K562 (cell line): Measurements from ENCODE around the gene ALS2CL. TPM values are rescaled to one million over a fixed set of nuclear protein-coding genes. Genes with fewer than 3 reads are reported as not detected.

Source experiments
- ATAC-seq: fragments of 200-7000 bp; cut with Tn5 transposase; 3 replicates; pipeline ENCODE4 v1.9.1; 2020; ENCODE audit warnings: moderate library complexity
- BruUV-seq: library from RNA; stranded (reverse); fragments of 400-500 nt; replicated peaks from 2 replicates; lab custom pipeline; 2021; lab: Mats Ljungman, UMichigan
- CTCF ChIA-PET: fragments of 300-600 bp; formaldehyde crosslinking; extraction: SDS; loops from one replicate; lab custom pipeline; 2021; ENCODE audit warnings: low intra/inter-chr PET ratio; lab: Yijun Ruan, JAX
- POLR2A ChIA-PET: fragments of 300-600, 350-650 bp; sonication (Branson Sonifier 250); formaldehyde crosslinking; extraction: SDS; loops from one replicate; lab custom pipeline; 2021; ENCODE audit warnings: antibody characterized with exemption, inconsistent platforms; lab: Yijun Ruan, JAX
- DNase-seq, 4 experiments: peaks; one replicate each; pipeline versions ENCODE4 v3.0.0 to v3.0.0-alpha.2; 2011 to 2018; ENCODE audit warnings: low spot score in 3 of 4, mixed read lengths in 3 of 4; ENCODE audit errors: extremely low read depth in 1 of 4
- FAIRE-seq: peaks from 2 replicates; lab custom pipeline; 2011; peaks lifted over from hg19 to GRCh38; lab: Jason Lieb, UNC
- H2AFZ ChIP-seq: 2 replicates; pipeline ENCODE4 v1.6.0; 2011; ENCODE audit warnings: low read depth, low read length, control low read depth, inconsistent platforms
- H3K27ac ChIP-seq: fragments of 200-600 bp; 3 replicates; pipeline ENCODE4 v1.8.0; 2011; ENCODE audit warnings: low read depth, mild to moderate bottlenecking, control low read depth, inconsistent platforms, low read length, moderate library complexity, mixed read lengths; ENCODE audit errors: extremely low read depth
- H3K27me3 ChIP-seq, 2 experiments: fragments of 300-600 bp in 1 of 2; 2 replicates in 1 of 2; 3 replicates in 1 of 2; pipeline versions ENCODE4 v1.6.0 to v1.8.0; 2011; ENCODE audit warnings: inconsistent platforms in 2 of 2, low read length in 2 of 2, mild to moderate bottlenecking in 1 of 2, mixed read lengths in 1 of 2, moderate library complexity in 1 of 2; ENCODE audit not compliant: control insufficient read depth in 2 of 2, insufficient read depth in 2 of 2
- H3K36me3 ChIP-seq: fragments of 300-600 bp; 3 replicates; pipeline ENCODE4 v1.8.0; 2011; ENCODE audit warnings: mild to moderate bottlenecking, low read length, inconsistent platforms; ENCODE audit not compliant: control insufficient read depth, insufficient read depth
- H3K4me1 ChIP-seq, 2 experiments: fragments of 200-600 bp in 1 of 2; replicated peaks in 1 of 2; 2 replicates in 1 of 2; 3 replicates in 1 of 2; pipeline versions ENCODE4 v1.5.1 to v1.8.0; 2011; ENCODE audit warnings: inconsistent platforms in 2 of 2, low read length in 2 of 2, mild to moderate bottlenecking in 1 of 2, mixed read lengths in 1 of 2, moderate library complexity in 1 of 2; ENCODE audit not compliant: control insufficient read depth in 2 of 2, insufficient read depth in 2 of 2
- H3K4me2 ChIP-seq: 2 replicates; pipeline ENCODE4 v1.6.1; 2011; ENCODE audit warnings: low read length, control low read depth, inconsistent platforms, mixed read lengths; ENCODE audit not compliant: insufficient read depth
- H3K4me3 ChIP-seq: fragments of 200-600 bp; sonication (generic), shearing (Covaris generic); 2 replicates; pipeline ENCODE4 v1.5.1; 2016; ENCODE audit warnings: control low read depth, inconsistent platforms
- H3K79me2 ChIP-seq: fragments of 200-600 bp; 3 replicates; pipeline ENCODE4 v1.8.0; 2011; ENCODE audit warnings: low read length, inconsistent platforms; ENCODE audit not compliant: control insufficient read depth, insufficient read depth
- H3K9ac ChIP-seq, 2 experiments: 2 replicates each; pipeline versions ENCODE4 v1.6.0 to v1.6.1; 2011; ENCODE audit warnings: low read depth in 2 of 2, low read length in 2 of 2, control low read depth in 1 of 2, inconsistent platforms in 1 of 2, mild to moderate bottlenecking in 1 of 2, mixed read lengths in 1 of 2; ENCODE audit not compliant: insufficient read depth in 1 of 2
- H3K9me1 ChIP-seq: one replicate; pipeline ENCODE4 v1.6.0; 2011; ENCODE audit warnings: inconsistent platforms, mild to moderate bottlenecking, low read length, moderate library complexity; ENCODE audit not compliant: control insufficient read depth, insufficient read depth
- H3K9me3 ChIP-seq: replicated peaks from 2 replicates; pipeline ENCODE4 v1.5.1; 2011; ENCODE audit warnings: low read depth, low read length, inconsistent platforms; ENCODE audit not compliant: control insufficient read depth, insufficient read depth
- H4K20me1 ChIP-seq: replicated peaks from 2 replicates; pipeline ENCODE4 v1.6.1; 2011; ENCODE audit warnings: low read length, inconsistent platforms, mixed read lengths; ENCODE audit not compliant: control insufficient read depth, insufficient read depth
- CCAR2 ChIP-seq: fragments of 200-400 bp; formaldehyde crosslinking; IDR thresholded peaks from 2 replicates; pipeline ENCODE4 v1.6.1; 2017; ENCODE audit warnings: mild to moderate bottlenecking, low read depth, low read length
- DMBX1 ChIP-seq: fragments of 250-450 bp; sonication (Bioruptor Pico); IDR thresholded peaks from 2 replicates; pipeline ENCODE4 v1.8.0; 2022; ENCODE audit warnings: inconsistent platforms, mild to moderate bottlenecking, moderate library complexity, borderline replicate concordance
- HEY1 ChIP-seq: fragments of 250-450 bp; sonication (Bioruptor Pico); IDR thresholded peaks from 2 replicates; pipeline ENCODE4 v1.5.0; 2020; ENCODE audit warnings: mild to moderate bottlenecking, moderate library complexity, borderline replicate concordance
- HNRNPLL ChIP-seq: fragments of 200-400 bp; formaldehyde crosslinking; IDR thresholded peaks from 2 replicates; pipeline ENCODE4 v1.6.1; 2017; ENCODE audit warnings: low read length, low read depth, mild to moderate bottlenecking; ENCODE audit not compliant: poor library complexity, severe bottlenecking
- POLR3G ChIP-seq: IDR thresholded peaks from 2 replicates; pipeline ENCODE4 v1.6.1; 2011; ENCODE audit not compliant: insufficient read length, insufficient replicate concordance; ENCODE audit errors: extremely low read depth
- TAF15 ChIP-seq: fragments of 200-400 bp; formaldehyde crosslinking; IDR thresholded peaks from 2 replicates; pipeline ENCODE4 v1.6.1; 2017; ENCODE audit warnings: mild to moderate bottlenecking, low read depth, low read length, moderate library complexity
- XRCC5 ChIP-seq: fragments of 200-400 bp; formaldehyde crosslinking; IDR thresholded peaks from 2 replicates; pipeline ENCODE4 v1.6.1; 2017; ENCODE audit warnings: low read depth, mild to moderate bottlenecking, low read length
- ZNF449 ChIP-seq: fragments of 250-450 bp; sonication (Bioruptor Pico); IDR thresholded peaks from 2 replicates; pipeline ENCODE4 v1.8.0; 2022; ENCODE audit warnings: moderate library complexity, mild to moderate bottlenecking, inconsistent platforms
- WGBS: fragments of 100-300 bp; shearing (Covaris generic); methylation state at CpG from one replicate; pipeline ENCODE4 v1.1.6; 2016; ENCODE audit warnings: low coverage, mixed read lengths; ENCODE audit not compliant: insufficient coverage; ENCODE audit errors: missing lambda C conversion rate; 5-methylcytosine and 5-hydroxymethylcytosine counted together
- in situ Hi-C: fragments of 300-500 bp; cut with MboI; formaldehyde crosslinking; loops from 4 replicates; pipeline ENCODE4 v1.15.0; 2018; ENCODE audit warnings: inconsistent platforms, mixed read lengths
- intact Hi-C: fragments of 100-400 bp; cut with micrococcal nuclease; formaldehyde crosslinking; loops from 2 replicates; pipeline ENCODE4 v1.14.2; 2022
- polyA plus RNA-seq, 8 experiments: library from polyadenylated mRNA; depleted of rRNA in 4 of 8; stranded (reverse) in 5 of 8; unstranded in 3 of 8; fragments of >200 nt; fragmentation: Nextera tagmentation in 2 of 8; fragmentation: Illumina TruSeq in 1 of 8; extraction: Ambion mirVana in 2 of 8; extraction: Trizol in 1 of 8; gene quantifications; 2 replicates each; pipeline versions ENCODE4 v1.2.1 to v1.2.3, GENCODE V29; 2011 to 2014; ENCODE audit warnings: inconsistent platforms in 1 of 8, missing spikeins in 1 of 8
- total RNA-seq, 7 experiments: library from RNA; depleted of rRNA in 6 of 7; stranded (reverse); fragments of >200 nt in 6 of 7; fragmentation: Illumina TruSeq in 2 of 7; extraction: Trizol in 2 of 7; gene quantifications; 2 replicates each; pipeline versions ENCODE4 v1.2.1 to v1.2.3, GENCODE V29; 2011 to 2021; ENCODE audit warnings: low replicate concordance in 1 of 7

The ALS2CL gene
- total and polyA plus RNA-seq, 9 of the 15 experiments (the other 6 are each of a cell fraction or from before 2014, with no cell fraction given): 0.03 to 0.13 (median 0.05) TPM; not detected in 3

DNA sequence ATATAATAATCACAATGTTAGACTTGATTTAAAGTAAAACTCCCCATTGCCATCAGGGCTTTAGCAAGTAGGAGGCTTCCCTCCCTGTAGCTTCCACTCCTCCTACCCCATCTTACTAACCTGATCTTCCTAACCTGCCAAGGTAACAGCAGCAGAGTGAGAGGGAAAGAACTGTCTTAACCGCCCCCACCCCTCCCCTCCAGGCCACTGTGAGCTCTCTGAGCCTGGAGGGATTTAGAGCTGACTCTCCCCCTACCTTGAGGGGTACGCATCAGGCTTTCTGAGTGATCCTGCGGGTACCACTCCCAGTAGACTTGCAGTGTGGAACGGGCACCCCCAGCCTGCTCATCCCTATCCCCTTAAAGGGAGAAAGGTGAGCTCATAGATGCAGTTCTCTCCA, 35.6 kb upstream of the ALS2CL start:
- Histone ChIP-seq H3K9me3 (no peaks in the 10 kb centered on the region), H3K27ac (no peak overlapping the region), H3K4me1 (0 out of 5 replicates have a peak, but pooled peaks cover 0 to 4% of the 10 kb centered on the region in 2 experiments), H3K4me2 (no peak overlapping the region), H3K9ac (no peak overlapping the region), H3K36me3 (no peaks in the 10 kb centered on the region), H3K4me3 (no peak overlapping the region), H3K79me2 (no peaks in the 10 kb centered on the region), H3K27me3 (peaks cover 12 to 25% of the 10 kb centered on the region in 2 experiments; a peak in 3 of 5 replicates), H3K9me1 (no peaks in the 10 kb centered on the region), H2AFZ (no peak overlapping the region), H4K20me1 (peaks cover 4% of the 10 kb centered on the region; the same call in 1 of the 2 replicates)
- POLR2A ChIA-PET: interaction anchor here (0.6 to 0.9 kb wide), 4 partner anchors 8 to 102 kb away, joined by 3 to 6 read pairs (median 4); no protein-coding TSS in a partner anchor
- BruUV-seq: no TSS peak
- intact Hi-C loops: no loop called here
- no peak for TF ChIP-seq TAF15
- no peak for TF ChIP-seq HEY1 (CRISPR knock-in tag)
- no peak for TF ChIP-seq POLR3G
- WGBS: 0% methylated on average over 4 of the region's 4 CpGs
- ATAC-seq (no peak), DNase-seq (no peak), FAIRE-seq (no peak)
- in situ Hi-C loops: no loop called here
- CTCF ChIA-PET: no interaction called here

- 3% methylated on average over 6 of the region's 6 CpGs for WGBS
- TF ChIP-seq DMBX1 (CRISPR knock-in tag): no peak
- TF ChIP-seq CCAR2: no peak
- no peak for TF ChIP-seq ZNF449
- no peak for TF ChIP-seq XRCC5
- no peak for TF ChIP-seq HNRNPLL
- Histone ChIP-seq H3K9ac (no peak overlapping the region), H3K4me2 (no peak overlapping the region), H3K9me1 (no peaks in the 10 kb centered on the region), H3K4me3 (no peak overlapping the region), H3K36me3 (no peaks in the 10 kb centered on the region), H3K79me2 (no peaks in the 10 kb centered on the region), H4K20me1 (no peaks in the 10 kb centered on the region), H3K27ac (no peak overlapping the region), H2AFZ (no peak overlapping the region), H3K4me1 (0 out of 5 replicates have a peak, but pooled peaks cover 0 to 4% of the 10 kb centered on the region in 2 experiments), H3K9me3 (no peaks in the 10 kb centered on the region), H3K27me3 (peaks cover 8 to 21% of the 10 kb centered on the region in 2 experiments; a peak in 3 of 5 replicates)
- no peak for ATAC-seq
- ChIA-PET POLR2A (interaction anchor here (0.6 to 1.3 kb wide), 4 partner anchors 18 to 577 kb away, joined by 3 to 5 read pairs (median 3); no protein-coding TSS in a partner anchor), CTCF (no interaction called here)
- intact Hi-C loops (no loop called here), in situ Hi-C loops (no loop called here)
- FAIRE-seq: no peak
- no TSS peak for BruUV-seq
- no peak for DNase-seq
These were observed 32.3 kb upstream of the ALS2CL start for GRCh38 chr3:46725621-46726314.
